Body of pancreas (tissue), 4 donors: Measurements from ENCODE around the gene PPP2R5B. TPM values are rescaled to one million over a fixed set of nuclear protein-coding genes. Genes with fewer than 3 reads are reported as not detected.

ENCODE experiments used
- ATAC-seq: fragments of 150-250 bp; one replicate; pipeline ENCODE4 v1.9.1; 2016
- DNase-seq, 4 donors: peaks; one replicate each; pipeline ENCODE4 v3.0.0-alpha.2; 2019
- H3K27ac ChIP-seq, 4 donors: fragments of 200-600 bp; sonication (generic); 1 replicate in 3 of 4; 2 replicates in 1 of 4; pipeline versions ENCODE4 v1.5.1 to v1.6.1; 2016 to 2019; ENCODE audit warnings: mild to moderate bottlenecking in 1 of 4, mixed read lengths in 1 of 4, moderate library complexity in 1 of 4
- H3K27me3 ChIP-seq, 2 donors: fragments of 200-600 bp; sonication (generic); one replicate each; pipeline ENCODE4 v1.6.0; 2016; ENCODE audit warnings: mild to moderate bottlenecking in 1 of 2
- H3K36me3 ChIP-seq, 2 donors: fragments of 200-600 bp; sonication (generic); replicated peaks in 1 of 2; 2 replicates each; pipeline ENCODE4 v1.5.1; 2016; ENCODE audit warnings: low read depth in 2 of 2; ENCODE audit not compliant: insufficient read depth in 1 of 2
- H3K4me1 ChIP-seq: fragments of 200-600 bp; sonication (generic); one replicate; pipeline ENCODE4 v1.6.0; 2016
- H3K4me3 ChIP-seq, 2 donors: fragments of 200-600 bp; sonication (generic); 1 replicate in 1 of 2; 2 replicates in 1 of 2; pipeline ENCODE4 v1.5.1; 2016 to 2019
- H3K9me3 ChIP-seq, 3 donors: fragments of 200-600 bp; sonication (generic); 1 replicate in 2 of 3; 2 replicates in 1 of 3; pipeline ENCODE4 v1.5.1; 2016
- CTCF ChIP-seq, 7 experiments: fragments of 450-650 bp in 4 of 7; fragments of 200-600 bp in 3 of 7; sonication (generic) in 3 of 7; IDR thresholded peaks; one replicate each; pipeline ENCODE4 v1.5.1; 2016 to 2019; ENCODE audit warnings: antibody characterized with exemption in 7 of 7
- POLR2A ChIP-seq, 3 donors: fragments of 450-650 bp; IDR thresholded peaks; one replicate each; pipeline ENCODE4 v1.6.1; 2016; ENCODE audit warnings: antibody characterized with exemption in 3 of 3, mild to moderate bottlenecking in 2 of 3
- WGBS, 2 donors: methylation state at CpG; one replicate each; pipeline ENCODE4 v1.1.5; 2017; 5-methylcytosine and 5-hydroxymethylcytosine counted together
- intact Hi-C: fragments of 100-400 bp; cut with DNase I; formaldehyde crosslinking; loops from one replicate; pipeline ENCODE4 v1.15.1; 2023
- total RNA-seq, 2 donors: library from RNA; depleted of rRNA; stranded (reverse); fragments of >200 nt; gene quantifications; one replicate each; pipeline ENCODE4 v1.1.0, GENCODE V29; 2016

The PPP2R5B gene
- total RNA-seq, 2 donors from 2014 or later = 12.7 to 35.6 TPM

- H3K27me3 ChIP-seq = no peaks in the 10 kb centered on the region
- ATAC-seq (no peak), DNase-seq (no peak)
- no peak overlapping the region for H3K4me3 ChIP-seq
- intact Hi-C loops = loop anchor here (10.0 kb wide), 1 partner anchor 95 kb away; no protein-coding TSS in a partner anchor
- peaks cover 0 to 43% of the 10 kb centered on the region in 2 donors for H3K36me3 ChIP-seq
- H3K4me1 ChIP-seq = no peaks in the 10 kb centered on the region
- no peaks in the 10 kb centered on the region for H3K9me3 ChIP-seq
- 91 to 96% methylated on average over 12 to 29 of the region's 39 CpGs for WGBS, 2 donors
- TF ChIP-seq POLR2A (IDR thresholded peaks at IDR 0.05) (no peak), CTCF (IDR thresholded peaks at IDR 0.05) (no peak)
- no peak overlapping the region for H3K27ac ChIP-seq
Observed at GRCh38 chr11:64909653-64910343, 14.7 kb upstream of the PPP2R5B start.

- H3K36me3 ChIP-seq = peaks cover 0 to 40% of the 10 kb centered on the region in 2 donors
Observed at GRCh38 chr11:64910451-64911093, 13.9 kb upstream of the PPP2R5B start.

GRCh38 chr11:64911142-64911541 is 13.3 kb upstream of the PPP2R5B start:
- no peak for TF ChIP-seq CTCF (IDR thresholded peaks at IDR 0.05)
- TF ChIP-seq POLR2A (IDR thresholded peaks at IDR 0.05) = no peak

More at GRCh38 chr11:64910451-64911093, 13.9 kb upstream of the PPP2R5B start:
- Histone ChIP-seq H3K4me3 (no peak overlapping the region), H3K27ac (no peak overlapping the region), H3K27me3 (no peaks in the 10 kb centered on the region), H3K4me1 (peaks cover 8% of the 10 kb centered on the region), H3K9me3 (no peaks in the 10 kb centered on the region)
- TF ChIP-seq CTCF (IDR thresholded peaks at IDR 0.05) = no peak
- TF ChIP-seq POLR2A (IDR thresholded peaks at IDR 0.05) = no peak
- intact Hi-C loops = no loop called here
- DNase-seq = no peak
- no peak for ATAC-seq
- WGBS, 2 donors = 95 to 96% methylated on average over 7 to 27 of the region's 27 CpGs

GRCh38 chr11:64911689-64912088 is 12.8 kb upstream of the PPP2R5B start:
- DNase-seq (no peak), ATAC-seq (no peak)
- H3K4me3 ChIP-seq = no peak overlapping the region
- 75 to 95% methylated on average over 5 to 9 of the region's 9 CpGs for WGBS, 2 donors
- intact Hi-C loops = no loop called here
- peaks cover 0 to 30% of the 10 kb centered on the region in 2 donors for H3K36me3 ChIP-seq
- H3K27me3 ChIP-seq = no peaks in the 10 kb centered on the region
- no peak overlapping the region for H3K27ac ChIP-seq
- no peak for TF ChIP-seq POLR2A (IDR thresholded peaks at IDR 0.05)
- no peak for TF ChIP-seq CTCF (IDR thresholded peaks at IDR 0.05)
- H3K9me3 ChIP-seq = no peaks in the 10 kb centered on the region
- H3K4me1 ChIP-seq = peaks cover 17% of the 10 kb centered on the region

More at GRCh38 chr11:64911142-64911541, 13.3 kb upstream of the PPP2R5B start:
- Histone ChIP-seq H3K27ac (no peak overlapping the region), H3K27me3 (no peaks in the 10 kb centered on the region), H3K4me1 (peaks cover 13% of the 10 kb centered on the region), H3K36me3 (peaks cover 0 to 34% of the 10 kb centered on the region in 2 donors), H3K4me3 (no peak overlapping the region), H3K9me3 (no peaks in the 10 kb centered on the region)
- WGBS, 2 donors = 85 to 88% methylated on average over 5 to 7 of the region's 7 CpGs
- ATAC-seq = no peak
- DNase-seq = no peak
- intact Hi-C loops = no loop called here
